Activated B cell treated with CpG ODN at 0.5 μM for 24 hours (primary cell): Measurements from ENCODE around the gene GPR39. TPM values are rescaled to one million over a fixed set of nuclear protein-coding genes. Genes with fewer than 3 reads are reported as not detected.

Experiments
- ATAC-seq: fragments of 200-7000 bp; cut with Tn5 transposase; one replicate; pipeline ENCODE4 v1.10.0; 2021; ENCODE audit warnings: low read depth, mild to moderate bottlenecking, moderate library complexity
- CTCF ChIA-PET: fragments of 350-600 bp; sonication (Branson Sonifier 250); formaldehyde crosslinking; loops from one replicate; lab custom pipeline; 2021; ENCODE audit warnings: antibody characterized with exemption; lab: Charles Lee
- POLR2A ChIA-PET: fragments of 350-600 bp; sonication (Branson Sonifier 250); formaldehyde crosslinking; loops from one replicate; lab custom pipeline; 2021; ENCODE audit warnings: antibody characterized with exemption; lab: Charles Lee
- DNase-seq: peaks from one replicate; pipeline ENCODE4 v3.0.0; 2022
- H3K27ac Mint-ChIP-seq: one replicate; pipeline ENCODE4 v1.8.0; 2020; ENCODE audit warnings: mixed read lengths
- H3K27me3 Mint-ChIP-seq: one replicate; pipeline ENCODE4 v1.8.0; 2021; ENCODE audit warnings: mixed read lengths
- H3K36me3 Mint-ChIP-seq: one replicate; pipeline ENCODE4 v1.8.0; 2021; ENCODE audit warnings: low read depth, mixed read lengths
- H3K4me1 Mint-ChIP-seq: one replicate; pipeline ENCODE4 v1.8.0; 2021; ENCODE audit warnings: mixed read lengths
- H3K4me3 Mint-ChIP-seq: one replicate; pipeline ENCODE4 v1.8.0; 2020; ENCODE audit warnings: mild to moderate bottlenecking, mixed read lengths
- H3K9me3 Mint-ChIP-seq: one replicate; pipeline ENCODE4 v1.8.0; 2020; ENCODE audit warnings: mixed read lengths
- CTCF ChIP-seq: fragments of 200-600 bp; IDR thresholded peaks from one replicate; pipeline ENCODE4 v1.8.0; 2022; ENCODE audit warnings: antibody characterized with exemption, mild to moderate bottlenecking
- intact Hi-C: fragments of 100-400 bp; cut with micrococcal nuclease; formaldehyde crosslinking; loops from one replicate; pipeline ENCODE4 v1.15.1; 2024
- total RNA-seq: library from RNA; stranded (reverse); gene quantifications from 2 replicates; pipeline ENCODE4 v1.2.3, GENCODE V29; 2022

Gene GPR39
- total RNA-seq, 1 donor from 2014 or later = not detected

- no peak for DNase-seq
- POLR2A ChIA-PET = no interaction called here
- CTCF ChIA-PET = no interaction called here
- Mint-ChIP-seq H3K4me3 (no peak overlapping the region), H3K4me1 (peaks cover 38% of the 10 kb centered on the region), H3K27ac (no peak overlapping the region), H3K36me3 (no peaks in the 10 kb centered on the region), H3K9me3 (no peaks in the 10 kb centered on the region), H3K27me3 (no peaks in the 10 kb centered on the region)
- no peak for ATAC-seq
- TF ChIP-seq CTCF = no peak
- intact Hi-C loops = no loop called here
These were observed 225.8 kb downstream of the GPR39 start for GRCh38 chr2:132642415-132642814.

- intact Hi-C loops = no loop called here
- Mint-ChIP-seq H3K9me3 (no peaks in the 10 kb centered on the region), H3K27me3 (no peaks in the 10 kb centered on the region), H3K36me3 (no peaks in the 10 kb centered on the region), H3K4me3 (no peak overlapping the region), H3K4me1 (peaks cover 41% of the 10 kb centered on the region), H3K27ac (peak overlapping the region; percentile 72)
- ChIA-PET POLR2A (no interaction called here), CTCF (no interaction called here)
- no peak for ATAC-seq
- TF ChIP-seq CTCF = no peak
- DNase-seq = no peak
These were observed 228.6 kb downstream of the GPR39 start for GRCh38 chr2:132645176-132645575.

- peak overlapping the region; percentile 72 for H3K27ac Mint-ChIP-seq
- POLR2A ChIA-PET = no interaction called here
- no peaks in the 10 kb centered on the region for H3K9me3 Mint-ChIP-seq
- H3K4me1 Mint-ChIP-seq = peaks cover 41% of the 10 kb centered on the region
- H3K27me3 Mint-ChIP-seq = peaks cover 1% of the 10 kb centered on the region
- DNase-seq (peak; percentile 18), ATAC-seq (peak; percentile 89)
- intact Hi-C loops = no loop called here
- peak overlapping the region; percentile 44 for H3K4me3 Mint-ChIP-seq
- H3K36me3 Mint-ChIP-seq = no peaks in the 10 kb centered on the region
- CTCF ChIA-PET = no interaction called here
- TF ChIP-seq CTCF = no peak
These were observed 229.3 kb downstream of the GPR39 start for GRCh38 chr2:132645722-132646539.

- CTCF ChIA-PET = no interaction called here
- Mint-ChIP-seq H3K4me1 (peaks cover 41% of the 10 kb centered on the region), H3K9me3 (no peaks in the 10 kb centered on the region), H3K4me3 (no peak overlapping the region), H3K27me3 (peaks cover 2% of the 10 kb centered on the region), H3K27ac (no peak overlapping the region), H3K36me3 (no peaks in the 10 kb centered on the region)
- TF ChIP-seq CTCF = no peak
- ATAC-seq (no peak), DNase-seq (no peak)
- intact Hi-C loops = no loop called here
- POLR2A ChIA-PET = interaction anchor here (0.8 kb wide), 1 partner anchor 291 kb away, joined by 3 read pairs; no protein-coding TSS in a partner anchor
These were observed 230.0 kb downstream of the GPR39 start for GRCh38 chr2:132646540-132647108.
